ENCODE results near the gene MPHOSPH10.
"Not testable (repeated sequence)": the region's sequence is repeated elsewhere in the genome, so short reads cannot be mapped to it uniquely, and the experiment has no call there.

DNA sequence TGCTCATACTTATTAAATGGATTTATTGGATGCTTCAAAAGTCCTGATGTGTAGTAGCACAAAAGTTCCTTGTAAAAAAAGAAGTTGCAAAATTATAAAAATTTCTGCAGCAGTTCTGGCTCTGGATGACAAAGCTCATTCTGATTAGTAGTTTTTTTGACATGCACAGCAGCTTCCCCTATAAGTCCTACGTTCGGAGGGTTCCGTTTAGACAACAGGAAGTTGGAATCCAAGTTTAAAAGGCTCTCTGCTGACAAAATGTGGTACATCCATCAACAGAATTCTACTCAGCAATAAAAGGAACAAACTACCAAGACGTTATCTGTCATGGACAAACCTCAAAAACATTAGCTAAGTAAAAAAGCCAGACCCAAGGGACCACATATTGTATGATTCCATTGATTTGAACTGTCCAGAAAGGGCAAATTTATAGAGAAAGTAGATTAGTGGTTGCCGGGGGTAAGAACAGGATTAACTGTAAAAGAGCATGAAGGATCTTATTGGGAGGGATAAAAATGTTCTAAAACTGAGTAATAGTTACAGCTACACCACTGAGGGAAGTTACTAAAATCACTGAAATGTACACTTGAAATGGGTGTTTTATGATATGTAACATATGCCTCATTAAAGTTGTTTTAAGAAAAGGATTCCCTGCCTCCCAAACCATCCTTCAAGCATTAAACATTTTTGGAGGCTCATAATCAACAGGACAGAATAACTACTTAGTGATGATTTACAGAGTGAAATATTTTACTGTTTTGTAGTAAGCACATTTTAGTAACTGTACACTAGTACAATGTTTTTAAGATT is 53.1 kb downstream of the MPHOSPH10 start:
- not testable (repeated sequence) for TF ChIP-seq CTCF (conservative IDR thresholded peaks at IDR 0.05); EZH2 (IDR thresholded peaks at IDR 0.05; ENCODE audit: low read depth)

All from PC-9 (cell line).